ENCODE measurements around the gene TOMM70.

- no peak for TF ChIP-seq POLR2A (IDR thresholded peaks at IDR 0.05; ENCODE audit: low read depth, low read length)
- no peak for TF ChIP-seq TAF1 (IDR thresholded peaks at IDR 0.05; ENCODE audit: borderline replicate concordance, low read depth, low read length)
Observed at GRCh38 chr3:100389025-100389424, 11.9 kb downstream of the TOMM70 start.

All from GM12892 (cell line).